HEK293 (cell line): ENCODE data around the gene BRSK1.

Experiments
- CTCF ChIA-PET: fragments of 350-600 bp; formaldehyde crosslinking; extraction: SDS; loops from one replicate; lab custom pipeline; 2021; ENCODE audit warnings: antibody characterized with exemption; lab: Yijun Ruan, JAX
- POLR2A ChIA-PET: fragments of 300-600 bp; formaldehyde crosslinking; extraction: SDS; loops from one replicate; lab custom pipeline; 2020; ENCODE audit warnings: antibody characterized with exemption, inconsistent platforms; lab: Yijun Ruan, JAX
- H3K27ac ChIP-seq: fragments of 200-500 bp; sonication (Bioruptor generic); 2 replicates; pipeline ENCODE4 v1.5.1; 2014; ENCODE audit warnings: low read depth, low read length, control low read depth, inconsistent platforms; ENCODE audit errors: extremely low read depth
- H3K36me3 ChIP-seq, 2 experiments: fragments of 200-500 bp in 1 of 2; sonication (Bioruptor generic) in 1 of 2; 1 replicate in 1 of 2; 2 replicates in 1 of 2; pipeline ENCODE4 v1.5.1; 2014 to 2017; ENCODE audit warnings: inconsistent platforms in 2 of 2, low read length in 2 of 2; ENCODE audit not compliant: control insufficient read depth in 2 of 2, insufficient read depth in 1 of 2
- H3K4me1 ChIP-seq: fragments of 200-500 bp; sonication (Bioruptor generic); 2 replicates; pipeline ENCODE4 v1.5.1; 2014; ENCODE audit warnings: mild to moderate bottlenecking, low read length, inconsistent platforms; ENCODE audit not compliant: control insufficient read depth, insufficient read depth
- H3K4me3 ChIP-seq: 2 replicates; pipeline ENCODE4 v1.5.1; 2011; ENCODE audit warnings: low read depth, mild to moderate bottlenecking, control low read depth, low read length, moderate library complexity
- H3K9me3 ChIP-seq: fragments of 200-500 bp; sonication (Bioruptor generic); 2 replicates; pipeline ENCODE4 v1.5.1; 2014; ENCODE audit warnings: low read depth, low read length, inconsistent platforms; ENCODE audit not compliant: control insufficient read depth, insufficient read depth
- KLF7 ChIP-seq: fragments of 450-650 bp; formaldehyde crosslinking; IDR thresholded peaks from 2 replicates; pipeline ENCODE4 v1.5.1; 2016; ENCODE audit warnings: missing biosample characterization, missing genetic modification characterization, borderline replicate concordance
- OVOL3 ChIP-seq: fragments of 450-650 bp; formaldehyde crosslinking; IDR thresholded peaks from 2 replicates; pipeline ENCODE4 v1.5.1; 2016; ENCODE audit warnings: missing biosample characterization, missing genetic modification characterization
- RBAK ChIP-seq: fragments of 450-650 bp; formaldehyde crosslinking; IDR thresholded peaks from 2 replicates; pipeline ENCODE4 v1.5.1; 2016; ENCODE audit warnings: missing biosample characterization, missing genetic modification characterization
- ZFHX2 ChIP-seq: fragments of 450-650 bp; formaldehyde crosslinking; conservative IDR thresholded peaks from 2 replicates; pipeline ENCODE4 v1.5.1; 2016; ENCODE audit warnings: missing biosample characterization, missing genetic modification characterization
- ZNF140 ChIP-seq: fragments of 450-650 bp; formaldehyde crosslinking; IDR thresholded peaks from 2 replicates; pipeline ENCODE4 v1.5.1; 2016; ENCODE audit warnings: missing biosample characterization, missing genetic modification characterization
- ZNF211 ChIP-seq: fragments of 450-650 bp; formaldehyde crosslinking; IDR thresholded peaks from 2 replicates; pipeline ENCODE4 v1.5.1; 2016; ENCODE audit warnings: low read depth, missing biosample characterization, missing genetic modification characterization
- ZNF221 ChIP-seq: fragments of 450-650 bp; formaldehyde crosslinking; IDR thresholded peaks from 2 replicates; pipeline ENCODE4 v1.5.1; 2017; ENCODE audit warnings: missing biosample characterization, missing genetic modification characterization, borderline replicate concordance
- ZNF24 ChIP-seq: fragments of 450-650 bp; formaldehyde crosslinking; IDR thresholded peaks from 2 replicates; pipeline ENCODE4 v1.5.1; 2016; ENCODE audit warnings: missing biosample characterization, missing genetic modification characterization
- ZNF266 ChIP-seq: fragments of 450-650 bp; formaldehyde crosslinking; IDR thresholded peaks from 2 replicates; pipeline ENCODE4 v1.5.1; 2016; ENCODE audit warnings: missing biosample characterization, missing genetic modification characterization, low read depth
- ZNF548 ChIP-seq: fragments of 450-650 bp; formaldehyde crosslinking; IDR thresholded peaks from 2 replicates; pipeline ENCODE4 v1.5.1; 2016; ENCODE audit warnings: missing biosample characterization, missing genetic modification characterization
- ZNF830 ChIP-seq: fragments of 450-650 bp; IDR thresholded peaks from 2 replicates; pipeline ENCODE4 v1.5.0; 2018; ENCODE audit warnings: missing biosample characterization, missing genetic modification characterization, low read depth, mild to moderate bottlenecking, moderate library complexity
- TF ChIP-seq, protein P1 (sequence below): fragments of 450-650 bp; formaldehyde crosslinking; IDR thresholded peaks from 2 replicates; pipeline ENCODE4 v1.5.1; 2016; ENCODE audit warnings: missing biosample characterization, missing genetic modification characterization
- TF ChIP-seq, protein P2 (sequence below): fragments of 450-650 bp; formaldehyde crosslinking; IDR thresholded peaks from 2 replicates; pipeline ENCODE4 v1.5.1; 2016; ENCODE audit warnings: missing biosample characterization, missing genetic modification characterization
- TF ChIP-seq, protein P3 (sequence below): fragments of 450-650 bp; formaldehyde crosslinking; IDR thresholded peaks from 2 replicates; pipeline ENCODE4 v1.5.1; 2016; ENCODE audit warnings: missing biosample characterization, missing genetic modification characterization
- TF ChIP-seq, protein P4 (sequence below): fragments of 450-650 bp; formaldehyde crosslinking; IDR thresholded peaks from 2 replicates; pipeline ENCODE4 v1.5.1; 2016; ENCODE audit warnings: missing biosample characterization, missing genetic modification characterization, borderline replicate concordance
- TF ChIP-seq, protein P5 (sequence below): fragments of 450-650 bp; formaldehyde crosslinking; IDR thresholded peaks from 2 replicates; pipeline ENCODE4 v1.5.1; 2016; ENCODE audit warnings: missing biosample characterization, missing genetic modification characterization, borderline replicate concordance

The BRSK1 gene

DNA sequence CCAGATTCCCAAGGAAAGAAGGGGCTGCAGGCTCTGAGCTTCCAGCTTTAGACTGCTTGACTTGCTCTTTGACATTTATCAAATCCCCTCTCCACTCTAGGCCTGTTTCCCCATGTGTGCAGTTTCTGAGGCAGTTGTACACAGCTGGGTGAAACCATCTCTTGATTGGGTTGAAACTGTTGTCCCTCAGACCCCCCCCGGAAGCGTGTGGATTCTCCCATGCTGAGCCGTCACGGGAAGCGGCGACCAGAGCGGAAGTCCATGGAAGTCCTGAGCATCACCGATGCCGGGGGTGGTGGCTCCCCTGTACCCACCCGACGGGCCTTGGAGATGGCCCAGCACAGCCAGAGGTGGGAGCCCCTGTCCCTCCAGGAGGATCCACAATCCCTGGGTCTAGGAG is 19.7 kb downstream of the BRSK1 start (continued):
- TF ChIP-seq, protein P1, sequence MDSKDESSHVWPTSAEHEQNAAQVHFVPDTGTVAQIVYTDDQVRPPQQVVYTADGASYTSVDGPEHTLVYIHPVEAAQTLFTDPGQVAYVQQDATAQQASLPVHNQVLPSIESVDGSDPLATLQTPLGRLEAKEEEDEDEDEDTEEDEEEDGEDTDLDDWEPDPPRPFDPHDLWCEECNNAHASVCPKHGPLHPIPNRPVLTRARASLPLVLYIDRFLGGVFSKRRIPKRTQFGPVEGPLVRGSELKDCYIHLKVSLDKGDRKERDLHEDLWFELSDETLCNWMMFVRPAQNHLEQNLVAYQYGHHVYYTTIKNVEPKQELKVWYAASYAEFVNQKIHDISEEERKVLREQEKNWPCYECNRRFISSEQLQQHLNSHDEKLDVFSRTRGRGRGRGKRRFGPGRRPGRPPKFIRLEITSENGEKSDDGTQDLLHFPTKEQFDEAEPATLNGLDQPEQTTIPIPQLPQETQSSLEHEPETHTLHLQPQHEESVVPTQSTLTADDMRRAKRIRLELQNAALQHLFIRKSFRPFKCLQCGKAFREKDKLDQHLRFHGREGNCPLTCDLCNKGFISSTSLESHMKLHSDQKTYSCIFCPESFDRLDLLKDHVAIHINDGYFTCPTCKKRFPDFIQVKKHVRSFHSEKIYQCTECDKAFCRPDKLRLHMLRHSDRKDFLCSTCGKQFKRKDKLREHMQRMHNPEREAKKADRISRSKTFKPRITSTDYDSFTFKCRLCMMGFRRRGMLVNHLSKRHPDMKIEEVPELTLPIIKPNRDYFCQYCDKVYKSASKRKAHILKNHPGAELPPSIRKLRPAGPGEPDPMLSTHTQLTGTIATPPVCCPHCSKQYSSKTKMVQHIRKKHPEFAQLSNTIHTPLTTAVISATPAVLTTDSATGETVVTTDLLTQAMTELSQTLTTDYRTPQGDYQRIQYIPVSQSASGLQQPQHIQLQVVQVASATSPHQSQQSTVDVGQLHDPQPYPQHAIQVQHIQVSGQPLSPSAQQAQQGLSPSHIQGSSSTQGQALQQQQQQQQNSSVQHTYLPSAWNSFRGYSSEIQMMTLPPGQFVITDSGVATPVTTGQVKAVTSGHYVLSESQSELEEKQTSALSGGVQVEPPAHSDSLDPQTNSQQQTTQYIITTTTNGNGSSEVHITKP (tag by site-specific recombination) = peak; percentile 70
- TF ChIP-seq, protein P2, sequence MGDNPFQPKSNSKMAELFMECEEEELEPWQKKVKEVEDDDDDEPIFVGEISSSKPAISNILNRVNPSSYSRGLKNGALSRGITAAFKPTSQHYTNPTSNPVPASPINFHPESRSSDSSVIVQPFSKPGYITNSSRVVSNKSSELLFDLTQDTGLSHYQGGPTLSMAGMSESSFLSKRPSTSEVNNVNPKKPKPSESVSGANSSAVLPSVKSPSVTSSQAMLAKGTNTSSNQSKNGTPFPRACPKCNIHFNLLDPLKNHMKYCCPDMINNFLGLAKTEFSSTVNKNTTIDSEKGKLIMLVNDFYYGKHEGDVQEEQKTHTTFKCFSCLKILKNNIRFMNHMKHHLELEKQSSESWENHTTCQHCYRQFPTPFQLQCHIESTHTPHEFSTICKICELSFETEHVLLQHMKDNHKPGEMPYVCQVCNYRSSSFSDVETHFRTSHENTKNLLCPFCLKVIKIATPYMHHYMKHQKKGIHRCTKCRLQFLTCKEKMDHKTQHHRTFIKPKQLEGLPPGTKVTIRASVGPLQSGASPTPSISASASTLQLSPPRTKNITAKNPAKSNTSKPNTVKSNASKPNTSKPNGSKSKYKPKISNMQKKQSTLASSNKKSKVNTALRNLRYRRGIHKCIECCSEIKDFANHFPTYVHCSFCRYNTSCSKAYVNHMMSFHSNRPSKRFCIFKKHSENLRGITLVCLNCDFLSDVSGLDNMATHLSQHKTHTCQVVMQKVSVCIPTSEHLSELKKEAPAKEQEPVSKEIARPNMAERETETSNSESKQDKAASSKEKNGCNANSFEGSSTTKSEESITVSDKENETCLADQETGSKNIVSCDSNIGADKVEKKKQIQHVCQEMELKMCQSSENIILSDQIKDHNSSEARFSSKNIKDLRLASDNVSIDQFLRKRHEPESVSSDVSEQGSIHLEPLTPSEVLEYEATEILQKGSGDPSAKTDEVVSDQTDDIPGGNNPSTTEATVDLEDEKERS (tag by site-specific recombination) = no peak
- TF ChIP-seq ZNF266 (tag by site-specific recombination) (no peak), ZNF211 (no peak), KLF7 (tag by site-specific recombination) (no peak)

DNA sequence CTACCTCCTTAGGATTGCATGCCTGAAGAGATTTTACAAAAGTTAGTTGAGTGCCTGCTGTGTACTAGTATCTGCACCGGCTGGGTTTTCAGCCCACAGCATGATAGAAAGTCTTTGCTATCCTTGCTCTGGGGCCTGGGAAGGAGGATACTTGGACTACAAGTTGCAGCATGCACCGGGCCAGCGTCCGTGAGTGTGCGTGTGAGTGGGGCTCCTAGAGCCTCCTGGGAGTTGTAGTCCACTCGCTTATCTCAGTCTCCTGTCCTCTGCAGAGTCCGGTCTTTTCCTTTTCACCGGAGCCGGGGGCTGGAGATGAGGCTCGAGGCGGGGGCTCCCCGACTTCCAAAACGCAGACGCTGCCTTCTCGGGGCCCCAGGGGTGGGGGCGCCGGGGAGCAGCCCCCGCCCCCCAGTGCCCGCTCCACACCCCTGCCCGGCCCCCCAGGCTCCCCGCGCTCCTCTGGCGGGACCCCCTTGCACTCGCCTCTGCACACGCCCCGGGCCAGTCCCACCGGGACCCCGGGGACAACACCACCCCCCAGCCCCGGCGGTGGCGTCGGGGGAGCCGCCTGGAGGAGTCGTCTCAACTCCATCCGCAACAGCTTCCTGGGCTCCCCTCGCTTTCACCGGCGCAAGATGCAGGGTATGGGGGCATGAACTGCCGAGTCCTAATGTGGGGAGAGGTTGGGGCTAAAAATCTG is 20.6 kb downstream of the BRSK1 start:
- H3K4me3 ChIP-seq = no peak overlapping the region
- CTCF ChIA-PET = interaction anchor here (3.6 to 4.1 kb wide), 2 partner anchors 12 to 80 kb away, joined by 23 to 62 read pairs; partner anchors contain the start of gene TMEM238
- no peaks in the 10 kb centered on the region for H3K9me3 ChIP-seq
- no peak overlapping the region for H3K27ac ChIP-seq
- POLR2A ChIA-PET = interaction anchor here (0.6 to 4.0 kb wide), 3 partner anchors 35 to 268 kb away, joined by 3 to 18 read pairs (median 9); partner anchors contain the start of gene UBE2S
- peaks cover 3% of the 10 kb centered on the region; the same call in 1 of the 2 replicates for H3K4me1 ChIP-seq
- peaks cover 20 to 66% of the 10 kb centered on the region in 2 experiments for H3K36me3 ChIP-seq
- TF ChIP-seq, protein P3, sequence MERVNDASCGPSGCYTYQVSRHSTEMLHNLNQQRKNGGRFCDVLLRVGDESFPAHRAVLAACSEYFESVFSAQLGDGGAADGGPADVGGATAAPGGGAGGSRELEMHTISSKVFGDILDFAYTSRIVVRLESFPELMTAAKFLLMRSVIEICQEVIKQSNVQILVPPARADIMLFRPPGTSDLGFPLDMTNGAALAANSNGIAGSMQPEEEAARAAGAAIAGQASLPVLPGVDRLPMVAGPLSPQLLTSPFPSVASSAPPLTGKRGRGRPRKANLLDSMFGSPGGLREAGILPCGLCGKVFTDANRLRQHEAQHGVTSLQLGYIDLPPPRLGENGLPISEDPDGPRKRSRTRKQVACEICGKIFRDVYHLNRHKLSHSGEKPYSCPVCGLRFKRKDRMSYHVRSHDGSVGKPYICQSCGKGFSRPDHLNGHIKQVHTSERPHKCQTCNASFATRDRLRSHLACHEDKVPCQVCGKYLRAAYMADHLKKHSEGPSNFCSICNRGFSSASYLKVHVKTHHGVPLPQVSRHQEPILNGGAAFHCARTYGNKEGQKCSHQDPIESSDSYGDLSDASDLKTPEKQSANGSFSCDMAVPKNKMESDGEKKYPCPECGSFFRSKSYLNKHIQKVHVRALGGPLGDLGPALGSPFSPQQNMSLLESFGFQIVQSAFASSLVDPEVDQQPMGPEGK (tag by site-specific recombination) = no peak
- TF ChIP-seq ZNF830 (tag by site-specific recombination) = no peak
- TF ChIP-seq ZNF548 (tag by site-specific recombination) = no peak
- no peak for TF ChIP-seq ZNF221 (tag by site-specific recombination)
- no peak for TF ChIP-seq ZNF24 (tag by site-specific recombination)
- TF ChIP-seq, protein P4, sequence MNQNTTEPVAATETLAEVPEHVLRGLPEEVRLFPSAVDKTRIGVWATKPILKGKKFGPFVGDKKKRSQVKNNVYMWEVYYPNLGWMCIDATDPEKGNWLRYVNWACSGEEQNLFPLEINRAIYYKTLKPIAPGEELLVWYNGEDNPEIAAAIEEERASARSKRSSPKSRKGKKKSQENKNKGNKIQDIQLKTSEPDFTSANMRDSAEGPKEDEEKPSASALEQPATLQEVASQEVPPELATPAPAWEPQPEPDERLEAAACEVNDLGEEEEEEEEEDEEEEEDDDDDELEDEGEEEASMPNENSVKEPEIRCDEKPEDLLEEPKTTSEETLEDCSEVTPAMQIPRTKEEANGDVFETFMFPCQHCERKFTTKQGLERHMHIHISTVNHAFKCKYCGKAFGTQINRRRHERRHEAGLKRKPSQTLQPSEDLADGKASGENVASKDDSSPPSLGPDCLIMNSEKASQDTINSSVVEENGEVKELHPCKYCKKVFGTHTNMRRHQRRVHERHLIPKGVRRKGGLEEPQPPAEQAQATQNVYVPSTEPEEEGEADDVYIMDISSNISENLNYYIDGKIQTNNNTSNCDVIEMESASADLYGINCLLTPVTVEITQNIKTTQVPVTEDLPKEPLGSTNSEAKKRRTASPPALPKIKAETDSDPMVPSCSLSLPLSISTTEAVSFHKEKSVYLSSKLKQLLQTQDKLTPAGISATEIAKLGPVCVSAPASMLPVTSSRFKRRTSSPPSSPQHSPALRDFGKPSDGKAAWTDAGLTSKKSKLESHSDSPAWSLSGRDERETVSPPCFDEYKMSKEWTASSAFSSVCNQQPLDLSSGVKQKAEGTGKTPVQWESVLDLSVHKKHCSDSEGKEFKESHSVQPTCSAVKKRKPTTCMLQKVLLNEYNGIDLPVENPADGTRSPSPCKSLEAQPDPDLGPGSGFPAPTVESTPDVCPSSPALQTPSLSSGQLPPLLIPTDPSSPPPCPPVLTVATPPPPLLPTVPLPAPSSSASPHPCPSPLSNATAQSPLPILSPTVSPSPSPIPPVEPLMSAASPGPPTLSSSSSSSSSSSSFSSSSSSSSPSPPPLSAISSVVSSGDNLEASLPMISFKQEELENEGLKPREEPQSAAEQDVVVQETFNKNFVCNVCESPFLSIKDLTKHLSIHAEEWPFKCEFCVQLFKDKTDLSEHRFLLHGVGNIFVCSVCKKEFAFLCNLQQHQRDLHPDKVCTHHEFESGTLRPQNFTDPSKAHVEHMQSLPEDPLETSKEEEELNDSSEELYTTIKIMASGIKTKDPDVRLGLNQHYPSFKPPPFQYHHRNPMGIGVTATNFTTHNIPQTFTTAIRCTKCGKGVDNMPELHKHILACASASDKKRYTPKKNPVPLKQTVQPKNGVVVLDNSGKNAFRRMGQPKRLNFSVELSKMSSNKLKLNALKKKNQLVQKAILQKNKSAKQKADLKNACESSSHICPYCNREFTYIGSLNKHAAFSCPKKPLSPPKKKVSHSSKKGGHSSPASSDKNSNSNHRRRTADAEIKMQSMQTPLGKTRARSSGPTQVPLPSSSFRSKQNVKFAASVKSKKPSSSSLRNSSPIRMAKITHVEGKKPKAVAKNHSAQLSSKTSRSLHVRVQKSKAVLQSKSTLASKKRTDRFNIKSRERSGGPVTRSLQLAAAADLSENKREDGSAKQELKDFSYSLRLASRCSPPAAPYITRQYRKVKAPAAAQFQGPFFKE (tag by site-specific recombination) = no peak
- no peak for TF ChIP-seq ZFHX2 (tag by site-specific recombination)
- TF ChIP-seq, protein P5, sequence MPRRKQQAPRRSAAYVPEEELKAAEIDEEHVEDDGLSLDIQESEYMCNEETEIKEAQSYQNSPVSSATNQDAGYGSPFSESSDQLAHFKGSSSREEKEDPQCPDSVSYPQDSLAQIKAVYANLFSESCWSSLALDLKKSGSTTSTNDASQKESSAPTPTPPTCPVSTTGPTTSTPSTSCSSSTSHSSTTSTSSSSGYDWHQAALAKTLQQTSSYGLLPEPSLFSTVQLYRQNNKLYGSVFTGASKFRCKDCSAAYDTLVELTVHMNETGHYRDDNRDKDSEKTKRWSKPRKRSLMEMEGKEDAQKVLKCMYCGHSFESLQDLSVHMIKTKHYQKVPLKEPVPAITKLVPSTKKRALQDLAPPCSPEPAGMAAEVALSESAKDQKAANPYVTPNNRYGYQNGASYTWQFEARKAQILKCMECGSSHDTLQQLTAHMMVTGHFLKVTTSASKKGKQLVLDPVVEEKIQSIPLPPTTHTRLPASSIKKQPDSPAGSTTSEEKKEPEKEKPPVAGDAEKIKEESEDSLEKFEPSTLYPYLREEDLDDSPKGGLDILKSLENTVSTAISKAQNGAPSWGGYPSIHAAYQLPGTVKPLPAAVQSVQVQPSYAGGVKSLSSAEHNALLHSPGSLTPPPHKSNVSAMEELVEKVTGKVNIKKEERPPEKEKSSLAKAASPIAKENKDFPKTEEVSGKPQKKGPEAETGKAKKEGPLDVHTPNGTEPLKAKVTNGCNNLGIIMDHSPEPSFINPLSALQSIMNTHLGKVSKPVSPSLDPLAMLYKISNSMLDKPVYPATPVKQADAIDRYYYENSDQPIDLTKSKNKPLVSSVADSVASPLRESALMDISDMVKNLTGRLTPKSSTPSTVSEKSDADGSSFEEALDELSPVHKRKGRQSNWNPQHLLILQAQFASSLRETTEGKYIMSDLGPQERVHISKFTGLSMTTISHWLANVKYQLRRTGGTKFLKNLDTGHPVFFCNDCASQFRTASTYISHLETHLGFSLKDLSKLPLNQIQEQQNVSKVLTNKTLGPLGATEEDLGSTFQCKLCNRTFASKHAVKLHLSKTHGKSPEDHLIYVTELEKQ (tag by site-specific recombination) = no peak
- TF ChIP-seq RBAK (tag by site-specific recombination) = no peak
- TF ChIP-seq ZNF140 (tag by site-specific recombination) = no peak
- no peak for TF ChIP-seq OVOL3 (tag by site-specific recombination)
